Endothelial cell of umbilical vein (primary cell): ENCODE results near the gene CRTC1. TPM values are rescaled to one million over a fixed set of nuclear protein-coding genes. Genes with fewer than 3 reads are reported as not detected.

Experiments used
- BruUV-seq: library from RNA; stranded (reverse); fragments of 400-500 nt; replicated peaks from 2 replicates; lab custom pipeline; 2021; lab: Mats Ljungman, UMichigan
- CTCF ChIA-PET: fragments of 300-600, 350-600 bp; sonication (Branson Sonifier 250); formaldehyde crosslinking; loops from one replicate; lab custom pipeline; 2021; ENCODE audit warnings: antibody characterized with exemption, inconsistent platforms; lab: Charles Lee
- POLR2A ChIA-PET: fragments of 300-600, 350-600 bp; sonication (Branson Sonifier 250); formaldehyde crosslinking; loops from one replicate; lab custom pipeline; 2021; ENCODE audit warnings: antibody characterized with exemption, inconsistent platforms; lab: Charles Lee
- DNase-seq: peaks from one replicate; pipeline ENCODE4 v3.0.0-alpha.2; 2011; ENCODE audit warnings: low read depth, low spot score
- FAIRE-seq: peaks from 2 replicates; lab custom pipeline; 2011; peaks lifted over from hg19 to GRCh38; lab: Jason Lieb, UNC
- H2AFZ ChIP-seq: 2 replicates; pipeline ENCODE4 v1.6.0; 2012; ENCODE audit warnings: low read depth, low read length, control low read depth, inconsistent platforms
- H3K27ac ChIP-seq: 2 replicates; pipeline ENCODE4 v1.5.1; 2011; ENCODE audit warnings: low read depth, mild to moderate bottlenecking, control low read depth, low read length, moderate library complexity; ENCODE audit not compliant: insufficient read depth
- H3K27me3 ChIP-seq, 2 experiments: 2 replicates each; pipeline versions ENCODE4 v1.6.0 to v1.6.1; 2011; ENCODE audit warnings: low read length in 2 of 2, mixed read lengths in 1 of 2; ENCODE audit not compliant: control insufficient read depth in 2 of 2, insufficient read depth in 2 of 2
- H3K36me3 ChIP-seq, 2 experiments: 2 replicates in 1 of 2; 3 replicates in 1 of 2; pipeline ENCODE4 v1.5.1; 2011; ENCODE audit warnings: low read length in 2 of 2, mild to moderate bottlenecking in 1 of 2, moderate library complexity in 1 of 2; ENCODE audit not compliant: control insufficient read depth in 2 of 2, insufficient read depth in 2 of 2; ENCODE audit errors: extremely low read depth in 1 of 2
- H3K4me1 ChIP-seq: 3 replicates; pipeline ENCODE4 v1.5.1; 2011; ENCODE audit warnings: mild to moderate bottlenecking, low read length; ENCODE audit not compliant: control insufficient read depth, insufficient read depth; ENCODE audit errors: extremely low read depth
- H3K4me2 ChIP-seq: 2 replicates; pipeline ENCODE4 v1.6.1; 2011; ENCODE audit warnings: low read length, control low read depth, mixed read lengths; ENCODE audit not compliant: insufficient read depth
- H3K4me3 ChIP-seq, 3 experiments: fragments of 200-600 bp in 1 of 3; sonication (generic), shearing (Covaris generic) in 1 of 3; replicated peaks in 1 of 3; 2 replicates each; pipeline ENCODE4 v1.5.1; 2011 to 2016; ENCODE audit warnings: control low read depth in 3 of 3, low read length in 3 of 3, mild to moderate bottlenecking in 2 of 3, inconsistent platforms in 1 of 3, low read depth in 1 of 3, moderate library complexity in 1 of 3; ENCODE audit not compliant: insufficient read depth in 1 of 3
- H3K79me2 ChIP-seq: 2 replicates; pipeline ENCODE4 v1.6.0; 2012; ENCODE audit warnings: low read length, inconsistent platforms; ENCODE audit not compliant: control insufficient read depth, insufficient read depth
- H3K9ac ChIP-seq: replicated peaks from 2 replicates; pipeline ENCODE3; 2011; ENCODE audit warnings: low read length, control low read depth; ENCODE audit not compliant: insufficient read depth; ENCODE audit errors: extremely low read depth
- H3K9me1 ChIP-seq: replicated peaks from 3 replicates; pipeline ENCODE4 v1.6.0; 2011; ENCODE audit warnings: mild to moderate bottlenecking, low read length; ENCODE audit not compliant: control insufficient read depth, insufficient read depth; ENCODE audit errors: extremely low read depth
- H3K9me3 ChIP-seq: replicated peaks from 2 replicates; pipeline ENCODE4 v1.5.1; 2012; ENCODE audit warnings: low read length, inconsistent platforms; ENCODE audit not compliant: control insufficient read depth, insufficient read depth
- H4K20me1 ChIP-seq: replicated peaks from 2 replicates; pipeline ENCODE3; 2011; ENCODE audit warnings: mild to moderate bottlenecking, low read length; ENCODE audit not compliant: control insufficient read depth, insufficient read depth; ENCODE audit errors: extremely low read depth
- EZH2 ChIP-seq: IDR thresholded peaks from 2 replicates; pipeline ENCODE4 v1.6.1; 2012; ENCODE audit warnings: borderline replicate concordance, low read depth, mild to moderate bottlenecking, moderate library complexity, low read length, inconsistent platforms; ENCODE audit not compliant: severe bottlenecking
- dilution Hi-C: fragments of 300-500 bp; cut with MboI; formaldehyde crosslinking; loops from one replicate; pipeline ENCODE4 v1.15.0; 2019; ENCODE audit warnings: low sequenced_read_pairs; ENCODE audit not compliant: extremely low pct_ligation_motif_present
- intact Hi-C: fragments of 100-400 bp; cut with micrococcal nuclease; formaldehyde crosslinking; loops from one replicate; pipeline ENCODE4 v1.10.0; 2022
- polyA plus RNA-seq, 4 experiments: library from polyadenylated mRNA; depleted of rRNA in 3 of 4; stranded (reverse) in 3 of 4; unstranded in 1 of 4; fragments of >200 nt; gene quantifications; 2 replicates each; pipeline versions ENCODE4 v1.2.1 to v1.2.3, GENCODE V29; 2011 to 2012; ENCODE audit warnings: missing spikeins in 1 of 4
- total RNA-seq: library from RNA; stranded (reverse); gene quantifications from 2 replicates; pipeline ENCODE4 v1.2.3, GENCODE V29; 2021
- TF ChIP-seq, protein P1 (sequence below): IDR thresholded peaks from 2 replicates; pipeline ENCODE4 v1.6.1; 2011; ENCODE audit not compliant: insufficient read depth, insufficient read length

CRTC1 gene
- total and polyA plus RNA-seq, 2 donors (not counting 3 experiments of a cell fraction or from before 2014, with no cell fraction given), result 4.2 to 11.4 TPM

DNA sequence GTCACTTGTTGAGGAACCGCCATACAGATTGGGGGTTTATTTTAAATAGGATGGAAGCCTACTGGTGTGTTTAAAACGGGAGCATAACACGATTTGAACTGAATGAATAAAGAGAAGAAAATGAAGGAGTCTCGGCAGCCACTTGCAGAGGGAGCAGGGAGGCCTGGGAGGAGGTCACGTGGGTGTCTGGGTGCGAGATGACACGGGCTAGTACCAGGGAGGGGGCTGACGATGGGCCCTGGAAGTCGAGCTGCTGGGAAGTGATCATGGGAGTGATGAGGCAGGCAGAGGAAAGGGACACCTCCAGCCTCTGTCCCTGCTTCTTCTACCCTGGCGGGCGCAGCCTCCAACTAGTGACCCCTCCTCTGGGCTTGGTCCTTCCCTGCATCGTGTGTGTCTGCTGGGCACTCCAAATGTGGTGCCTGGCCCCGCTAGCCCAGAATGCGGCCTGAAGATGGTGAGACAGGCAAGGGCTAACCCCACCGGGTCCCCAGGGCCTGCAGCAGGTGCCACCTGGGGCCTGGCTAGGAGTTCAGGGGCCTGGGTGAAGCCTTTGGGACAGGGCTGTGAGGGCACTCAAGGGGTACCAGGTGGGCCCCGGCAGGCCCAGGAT lies 35.5 kb downstream of the CRTC1 start:
- no peaks in the 10 kb centered on the region for H3K9me3 ChIP-seq
- H4K20me1 ChIP-seq, result no peaks in the 10 kb centered on the region
- no peak overlapping the region for H3K4me3 ChIP-seq
- dilution Hi-C loops, result no loop called here
- no peak overlapping the region for H3K4me2 ChIP-seq
- no peaks in the 10 kb centered on the region for H3K4me1 ChIP-seq
- no peaks in the 10 kb centered on the region for H3K79me2 ChIP-seq
- TF ChIP-seq, protein P1, sequence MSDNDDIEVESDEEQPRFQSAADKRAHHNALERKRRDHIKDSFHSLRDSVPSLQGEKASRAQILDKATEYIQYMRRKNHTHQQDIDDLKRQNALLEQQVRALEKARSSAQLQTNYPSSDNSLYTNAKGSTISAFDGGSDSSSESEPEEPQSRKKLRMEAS, result no peak
- no peak for TF ChIP-seq EZH2
- no peak for FAIRE-seq
- ChIA-PET CTCF (interaction anchor here (1.5 kb wide), 1 partner anchor 10 kb away, joined by 5 read pairs; no protein-coding TSS in a partner anchor), POLR2A (no interaction called here)
- no peak for DNase-seq
- no peak overlapping the region for H3K27ac ChIP-seq
- BruUV-seq, result no TSS peak
- no peaks in the 10 kb centered on the region for H3K27me3 ChIP-seq
- H2AFZ ChIP-seq, result no peak overlapping the region
- H3K9me1 ChIP-seq, result no peaks in the 10 kb centered on the region
- H3K36me3 ChIP-seq, result no peaks in the 10 kb centered on the region
- intact Hi-C loops, result no loop called here
- no peak overlapping the region for H3K9ac ChIP-seq

DNA sequence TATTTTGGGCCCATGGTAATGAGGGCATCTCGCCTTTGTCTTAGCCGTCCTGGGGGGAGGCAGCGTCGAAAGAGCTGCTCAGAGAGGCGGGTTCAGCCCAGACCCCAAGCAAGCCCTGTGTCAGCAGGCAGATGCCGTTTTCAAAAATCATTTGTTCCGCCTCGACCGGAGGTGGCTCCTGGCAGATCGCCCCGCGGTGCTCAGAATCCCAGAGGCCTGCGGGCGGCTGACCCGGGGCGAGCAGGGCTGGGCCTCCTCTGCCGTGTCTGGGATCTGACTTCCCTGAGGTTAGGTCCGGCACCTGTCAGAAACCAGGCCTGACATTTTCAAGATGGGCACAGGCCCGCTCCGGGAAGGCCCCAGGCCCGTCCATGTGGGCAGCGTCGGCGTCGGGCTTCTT lies 36.1 kb downstream of the CRTC1 start:
- no peak for TF ChIP-seq EZH2
- Histone ChIP-seq H3K9ac (no peak overlapping the region), H2AFZ (no peak overlapping the region), H3K9me3 (no peaks in the 10 kb centered on the region), H3K4me1 (no peaks in the 10 kb centered on the region), H3K36me3 (no peaks in the 10 kb centered on the region), H3K4me3 (no peak overlapping the region), H3K9me1 (no peaks in the 10 kb centered on the region), H3K27me3 (no peaks in the 10 kb centered on the region), H4K20me1 (no peaks in the 10 kb centered on the region), H3K79me2 (no peaks in the 10 kb centered on the region), H3K4me2 (no peak overlapping the region), H3K27ac (no peak overlapping the region)
- DNase-seq, result no peak
- CTCF ChIA-PET, result interaction anchor here (1.5 kb wide), 1 partner anchor 9 kb away, joined by 5 read pairs; no protein-coding TSS in a partner anchor
- dilution Hi-C loops (no loop called here), intact Hi-C loops (no loop called here)
- FAIRE-seq, result no peak
- POLR2A ChIA-PET, result no interaction called here
- BruUV-seq, result no TSS peak
